OCI-LY7 (cell line): ENCODE results near the gene SLC5A5.

Experiments
- CTCF ChIP-seq: fragments of 200-600 bp; sonication (generic); conservative IDR thresholded peaks from 2 replicates; pipeline ENCODE4 v1.5.1; 2014; ENCODE audit warnings: mild to moderate bottlenecking, antibody characterized with exemption, low read length, moderate library complexity, mixed read lengths
- EZH2phosphoT487 ChIP-seq: fragments of 200-600 bp; sonication (generic); IDR thresholded peaks from 2 replicates; pipeline ENCODE4 v1.6.1; 2018; ENCODE audit warnings: low read depth, borderline replicate concordance, mild to moderate bottlenecking, mixed run types, antibody characterized with exemption, low read length, moderate library complexity, mixed read lengths

- no peak for TF ChIP-seq CTCF
- TF ChIP-seq EZH2phosphoT487 = no peak
Measured at GRCh38 chr19:17915940-17916593, 44.3 kb downstream of the SLC5A5 start.
